GM19468 (cell line): ENCODE measurements around the gene MOCOS.

Experiments
- ATAC-seq: cut with Tn5 transposase; IDR thresholded peaks from one replicate; pipeline ENCODE4 v1.9.1; 2021; ENCODE audit warnings: mild to moderate bottlenecking, moderate library complexity, moderate number of reproducible peaks; ENCODE audit not compliant: unreplicated experiment; ENCODE audit errors: extremely low read depth

Gene MOCOS

GRCh38 chr18:36177913-36178312 is 9.4 kb upstream of the MOCOS start:
- no peak for ATAC-seq

GRCh38 chr18:36179562-36180355 is 7.5 kb upstream of the MOCOS start:
- no peak for ATAC-seq

GRCh38 chr18:36181441-36181840 is 5.9 kb upstream of the MOCOS start:
- ATAC-seq: no peak

- no peak for ATAC-seq
Measured at GRCh38 chr18:36181898-36182506, 5.3 kb upstream of the MOCOS start.

GRCh38 chr18:36183033-36183432 is 4.3 kb upstream of the MOCOS start:
- no peak for ATAC-seq

DNA sequence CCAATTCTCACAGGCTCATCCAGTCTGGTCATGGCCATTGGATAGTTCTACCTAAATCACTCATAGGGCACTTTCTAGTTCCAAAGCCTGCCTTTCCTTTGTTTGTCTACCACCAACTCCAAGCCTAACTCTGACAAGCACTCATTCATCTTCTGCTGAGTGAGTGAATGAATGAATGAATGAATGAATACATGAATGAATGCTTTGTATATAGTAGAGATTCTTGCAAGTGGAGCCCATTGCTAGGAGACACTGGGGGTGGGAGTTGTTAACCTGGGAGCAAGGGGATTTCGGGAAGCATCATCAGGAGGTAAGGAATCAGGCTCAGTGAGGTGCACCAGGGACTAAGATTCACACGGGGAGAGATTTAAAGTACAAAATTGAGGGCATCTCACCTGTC is 3.3 kb upstream of the MOCOS start:
- ATAC-seq: no peak

DNA sequence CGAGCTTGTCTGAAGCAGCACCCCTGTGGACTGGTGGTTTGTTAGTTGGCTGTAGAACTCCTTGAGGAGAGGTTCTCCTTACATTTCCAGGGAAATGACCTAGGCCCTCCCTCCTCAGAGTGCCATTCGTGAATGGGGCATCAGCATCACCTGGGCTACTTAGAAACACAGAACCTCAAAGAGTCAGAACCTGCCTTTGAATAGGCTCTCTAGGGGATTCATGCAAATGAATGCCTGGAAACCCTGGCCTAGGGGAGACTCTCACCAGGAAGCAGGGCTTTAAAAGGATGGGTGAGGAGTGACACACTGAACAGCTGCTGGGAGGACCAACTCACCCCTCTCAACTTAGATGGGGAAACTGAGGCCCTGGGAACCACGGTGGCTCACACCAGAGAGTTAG is 2.1 kb upstream of the MOCOS start:
- no peak for ATAC-seq

GRCh38 chr18:36185901-36186460 is 1.3 kb upstream of the MOCOS start:
- no peak for ATAC-seq

- ATAC-seq: no peak
Measured at GRCh38 chr18:36186461-36187192, 670 bp upstream of the MOCOS start.

GRCh38 chr18:36187826-36188721 is 777 bp downstream of the MOCOS start:
- no peak for ATAC-seq

GRCh38 chr18:36188916-36189315 is 1.6 kb downstream of the MOCOS start:
- ATAC-seq: no peak

DNA sequence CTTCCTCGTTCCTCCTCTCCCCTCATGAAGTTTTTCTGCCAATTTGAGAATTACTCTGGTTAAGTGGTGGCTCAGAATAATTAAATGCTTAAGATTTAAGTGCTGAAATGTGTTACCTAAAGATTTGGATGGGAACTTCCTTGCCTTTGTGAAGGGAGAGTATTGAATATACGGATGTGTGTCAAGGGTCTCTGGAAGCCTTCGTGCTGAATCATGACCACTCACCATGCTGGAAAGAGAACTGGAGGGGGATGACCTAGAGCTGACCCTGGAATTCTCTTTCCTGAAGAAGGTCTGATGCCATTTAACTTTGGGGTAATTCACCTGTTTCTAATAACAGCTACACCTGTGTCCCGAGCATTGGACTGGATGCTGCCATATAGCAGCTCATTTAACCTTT is 2.2 kb downstream of the MOCOS start:
- ATAC-seq: no peak

- ATAC-seq: no peak
Measured at GRCh38 chr18:36191286-36191685, 4.0 kb downstream of the MOCOS start.

DNA sequence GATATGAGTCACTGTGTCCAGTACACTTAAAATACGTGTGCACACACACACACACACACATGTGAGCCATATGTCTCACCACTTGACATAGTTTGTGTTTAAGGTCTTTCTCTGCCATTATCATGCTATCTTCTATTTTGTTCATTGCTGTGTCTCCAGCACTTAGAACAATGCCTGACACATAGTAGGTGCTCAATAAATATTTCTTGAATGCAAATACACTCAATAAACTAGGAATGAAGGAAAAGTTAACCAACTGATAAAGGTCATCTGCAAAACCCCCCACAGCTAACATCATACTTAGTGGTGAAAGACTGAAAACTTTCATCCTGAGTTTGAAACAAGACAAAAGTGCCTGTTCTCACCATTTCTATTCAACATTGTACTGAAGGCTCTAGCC is 4.4 kb downstream of the MOCOS start:
- ATAC-seq: no peak

- ATAC-seq: no peak
Measured at GRCh38 chr18:36194600-36195315, 7.5 kb downstream of the MOCOS start.

- ATAC-seq: no peak
Measured at GRCh38 chr18:36195427-36196122, 8.3 kb downstream of the MOCOS start.

- ATAC-seq: no peak
Measured at GRCh38 chr18:36196238-36196995, 9.1 kb downstream of the MOCOS start.

DNA sequence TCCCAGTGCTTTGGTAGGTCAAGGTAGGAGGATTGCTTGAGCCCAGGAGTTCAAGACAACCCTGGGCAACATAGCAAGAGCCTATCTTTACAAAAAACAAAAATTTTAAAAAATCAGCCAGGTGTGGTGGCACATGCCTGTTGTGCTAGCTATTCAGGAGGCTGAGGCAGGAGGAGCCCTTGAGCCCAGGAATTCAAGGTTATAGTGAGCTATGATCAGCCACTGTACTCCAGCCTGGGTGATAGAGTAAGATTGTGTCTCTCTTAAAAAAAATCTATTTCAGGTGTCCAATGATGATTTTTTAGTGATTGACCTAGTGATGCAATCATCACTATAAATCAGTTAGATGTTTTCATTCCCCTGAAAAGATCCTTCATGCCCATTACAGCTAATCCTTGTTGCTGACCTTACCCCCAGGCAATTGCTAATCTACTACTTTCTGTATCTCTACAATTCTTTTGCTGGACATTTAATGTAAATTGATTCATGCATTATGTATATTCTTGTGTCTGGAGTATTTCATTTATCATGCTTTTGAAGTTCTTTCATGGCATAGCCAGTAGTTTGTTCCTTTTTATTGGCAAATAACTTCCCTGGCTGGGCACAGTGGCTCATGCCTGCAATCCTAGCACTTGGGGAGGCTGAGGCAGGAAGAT is 10.3 kb downstream of the MOCOS start:
- ATAC-seq: no peak
